Endothelial cell (in vitro differentiated cells): ENCODE measurements around the gene LPCAT1. TPM values are rescaled to one million over a fixed set of nuclear protein-coding genes. Genes with fewer than 3 reads are reported as not detected.

ENCODE experiments used
- DNase-seq: peaks from one replicate; pipeline ENCODE4 v3.0.0; 2021; ENCODE audit warnings: low spot score
- H3K27ac Mint-ChIP-seq: one replicate; pipeline ENCODE4 v1.8.0; 2021; ENCODE audit warnings: mixed read lengths, inconsistent platforms; ENCODE audit not compliant: unreplicated experiment
- H3K27me3 Mint-ChIP-seq: one replicate; pipeline ENCODE4 v1.8.0; 2021; ENCODE audit warnings: mild to moderate bottlenecking, moderate library complexity, mixed read lengths, inconsistent platforms; ENCODE audit not compliant: unreplicated experiment
- H3K36me3 Mint-ChIP-seq: one replicate; pipeline ENCODE4 v1.8.0; 2021; ENCODE audit warnings: mild to moderate bottlenecking, low read depth, mixed read lengths, inconsistent platforms; ENCODE audit not compliant: unreplicated experiment
- H3K4me1 Mint-ChIP-seq: one replicate; pipeline ENCODE4 v1.8.0; 2021; ENCODE audit warnings: mild to moderate bottlenecking, mixed read lengths, inconsistent platforms; ENCODE audit not compliant: unreplicated experiment
- H3K4me3 Mint-ChIP-seq: one replicate; pipeline ENCODE4 v1.8.0; 2021; ENCODE audit warnings: mild to moderate bottlenecking, mixed read lengths, inconsistent platforms; ENCODE audit not compliant: unreplicated experiment
- H3K9me3 Mint-ChIP-seq: one replicate; pipeline ENCODE4 v1.8.0; 2021; ENCODE audit warnings: mixed read lengths, inconsistent platforms; ENCODE audit not compliant: unreplicated experiment
- total RNA-seq: library from RNA; stranded (reverse); fragmentation: NEBNext Ultra II Directional; extraction: Animal tissue kit (Norgen Biotek cat#: 25700); gene quantifications from one replicate; pipeline ENCODE4 v1.2.1, GENCODE V29; 2021; ENCODE audit not compliant: unreplicated experiment
- TF ChIP-seq, protein P1 (sequence below): fragments of 200-600 bp; sonication (generic); IDR thresholded peaks from one replicate; pipeline ENCODE4 v1.5.0; 2021; ENCODE audit warnings: antibody characterized with exemption; ENCODE audit not compliant: unreplicated experiment

LPCAT1 gene
- total RNA-seq, 1 donor from 2014 or later: 81.3 TPM

- TF ChIP-seq, protein P1, sequence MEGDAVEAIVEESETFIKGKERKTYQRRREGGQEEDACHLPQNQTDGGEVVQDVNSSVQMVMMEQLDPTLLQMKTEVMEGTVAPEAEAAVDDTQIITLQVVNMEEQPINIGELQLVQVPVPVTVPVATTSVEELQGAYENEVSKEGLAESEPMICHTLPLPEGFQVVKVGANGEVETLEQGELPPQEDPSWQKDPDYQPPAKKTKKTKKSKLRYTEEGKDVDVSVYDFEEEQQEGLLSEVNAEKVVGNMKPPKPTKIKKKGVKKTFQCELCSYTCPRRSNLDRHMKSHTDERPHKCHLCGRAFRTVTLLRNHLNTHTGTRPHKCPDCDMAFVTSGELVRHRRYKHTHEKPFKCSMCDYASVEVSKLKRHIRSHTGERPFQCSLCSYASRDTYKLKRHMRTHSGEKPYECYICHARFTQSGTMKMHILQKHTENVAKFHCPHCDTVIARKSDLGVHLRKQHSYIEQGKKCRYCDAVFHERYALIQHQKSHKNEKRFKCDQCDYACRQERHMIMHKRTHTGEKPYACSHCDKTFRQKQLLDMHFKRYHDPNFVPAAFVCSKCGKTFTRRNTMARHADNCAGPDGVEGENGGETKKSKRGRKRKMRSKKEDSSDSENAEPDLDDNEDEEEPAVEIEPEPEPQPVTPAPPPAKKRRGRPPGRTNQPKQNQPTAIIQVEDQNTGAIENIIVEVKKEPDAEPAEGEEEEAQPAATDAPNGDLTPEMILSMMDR: no peak
- DNase-seq: no peak
- Mint-ChIP-seq H3K4me3 (no peak overlapping the region), H3K27me3 (peaks cover 4% of the 10 kb centered on the region), H3K9me3 (no peaks in the 10 kb centered on the region), H3K4me1 (peaks cover 2% of the 10 kb centered on the region), H3K27ac (no peak overlapping the region), H3K36me3 (peaks cover under 1% of the 10 kb centered on the region)
Observed at GRCh38 chr5:1527533-1528205, 3.9 kb upstream of the LPCAT1 start.

- DNase-seq: no peak
- peaks cover 10% of the 10 kb centered on the region for H3K4me1 Mint-ChIP-seq
- TF ChIP-seq, protein P1: no peak
- H3K4me3 Mint-ChIP-seq: no peak overlapping the region
- H3K27ac Mint-ChIP-seq: no peak overlapping the region
- H3K9me3 Mint-ChIP-seq: no peaks in the 10 kb centered on the region
- H3K36me3 Mint-ChIP-seq: peaks cover 4% of the 10 kb centered on the region
- peaks cover 7% of the 10 kb centered on the region for H3K27me3 Mint-ChIP-seq
Observed at GRCh38 chr5:1526681-1527131, 2.9 kb upstream of the LPCAT1 start.

- H3K27me3 Mint-ChIP-seq: peaks cover 7% of the 10 kb centered on the region
- no peak for DNase-seq
- H3K4me3 Mint-ChIP-seq: no peak overlapping the region
- H3K9me3 Mint-ChIP-seq: no peaks in the 10 kb centered on the region
- no peak overlapping the region for H3K27ac Mint-ChIP-seq
- TF ChIP-seq, protein P1: no peak
- peaks cover 11% of the 10 kb centered on the region for H3K4me1 Mint-ChIP-seq
- peaks cover 4% of the 10 kb centered on the region for H3K36me3 Mint-ChIP-seq
Observed at GRCh38 chr5:1526190-1526631, 2.5 kb upstream of the LPCAT1 start.

- H3K27ac Mint-ChIP-seq: no peak overlapping the region
Observed at GRCh38 chr5:1525624-1526189, 1.9 kb upstream of the LPCAT1 start.

More at GRCh38 chr5:1525624-1526189, 1.9 kb upstream of the LPCAT1 start:
- TF ChIP-seq, protein P1: no peak
- Mint-ChIP-seq H3K9me3 (no peaks in the 10 kb centered on the region), H3K27me3 (peaks cover 7% of the 10 kb centered on the region), H3K36me3 (peaks cover 4% of the 10 kb centered on the region), H3K4me1 (peaks cover 11% of the 10 kb centered on the region), H3K4me3 (no peak overlapping the region)
- DNase-seq: no peak
